GM20000 (cell line): ENCODE results near the gene ANK2.

ENCODE experiments used
- DNase-seq: peaks from one replicate; pipeline ENCODE4 v3.0.0; 2012; ENCODE audit warnings: low spot score
- TF ChIP-seq, protein P1 (sequence below): IDR thresholded peaks from 2 replicates; pipeline ENCODE4 v1.5.1; 2012; ENCODE audit warnings: mild to moderate bottlenecking, control low read depth; ENCODE audit errors: extremely low read depth, missing control alignments

The ANK2 gene

DNA sequence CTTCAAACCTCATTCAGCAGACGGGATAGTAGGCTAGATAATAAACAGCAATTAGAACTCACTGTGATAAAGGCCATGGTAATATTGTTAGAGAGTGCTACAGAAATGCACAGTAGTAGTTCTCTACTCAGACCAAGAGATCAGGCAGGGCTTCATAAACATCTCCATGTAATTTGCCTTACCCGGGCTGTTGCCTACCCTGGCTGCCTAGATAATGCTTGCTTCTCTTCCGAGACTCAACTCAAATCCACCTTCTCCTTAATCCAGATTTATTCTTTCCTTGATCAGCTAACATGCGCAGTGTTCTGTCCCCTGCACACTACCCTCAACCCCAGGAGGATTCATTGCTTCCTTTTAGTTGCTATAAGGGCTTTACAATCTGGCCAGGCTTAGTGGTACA is 21.8 kb downstream of the ANK2 start:
- no peak for DNase-seq

DNA sequence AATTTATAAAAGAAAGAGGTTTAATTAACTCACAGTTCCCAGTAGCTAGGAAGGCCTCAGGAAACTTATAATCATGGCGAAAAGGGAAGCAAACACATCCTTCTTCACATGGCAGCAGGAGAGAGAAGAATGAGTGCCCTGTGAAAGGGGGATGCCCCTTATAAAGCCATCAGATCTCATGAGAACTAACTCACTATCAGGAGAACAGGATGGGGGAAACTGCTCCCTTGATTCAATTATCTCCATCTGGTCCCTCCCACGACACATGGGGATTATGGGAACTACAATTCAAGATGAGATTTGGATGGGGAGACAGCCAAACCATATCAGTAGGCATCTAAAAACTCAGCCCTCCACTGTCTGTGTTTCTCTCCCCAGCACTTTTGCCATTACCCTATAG is 22.4 kb downstream of the ANK2 start:
- TF ChIP-seq, protein P1, sequence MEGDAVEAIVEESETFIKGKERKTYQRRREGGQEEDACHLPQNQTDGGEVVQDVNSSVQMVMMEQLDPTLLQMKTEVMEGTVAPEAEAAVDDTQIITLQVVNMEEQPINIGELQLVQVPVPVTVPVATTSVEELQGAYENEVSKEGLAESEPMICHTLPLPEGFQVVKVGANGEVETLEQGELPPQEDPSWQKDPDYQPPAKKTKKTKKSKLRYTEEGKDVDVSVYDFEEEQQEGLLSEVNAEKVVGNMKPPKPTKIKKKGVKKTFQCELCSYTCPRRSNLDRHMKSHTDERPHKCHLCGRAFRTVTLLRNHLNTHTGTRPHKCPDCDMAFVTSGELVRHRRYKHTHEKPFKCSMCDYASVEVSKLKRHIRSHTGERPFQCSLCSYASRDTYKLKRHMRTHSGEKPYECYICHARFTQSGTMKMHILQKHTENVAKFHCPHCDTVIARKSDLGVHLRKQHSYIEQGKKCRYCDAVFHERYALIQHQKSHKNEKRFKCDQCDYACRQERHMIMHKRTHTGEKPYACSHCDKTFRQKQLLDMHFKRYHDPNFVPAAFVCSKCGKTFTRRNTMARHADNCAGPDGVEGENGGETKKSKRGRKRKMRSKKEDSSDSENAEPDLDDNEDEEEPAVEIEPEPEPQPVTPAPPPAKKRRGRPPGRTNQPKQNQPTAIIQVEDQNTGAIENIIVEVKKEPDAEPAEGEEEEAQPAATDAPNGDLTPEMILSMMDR, result no peak
- DNase-seq, result no peak

More for the DNA sequence above, 21.8 kb downstream of the ANK2 start:
- TF ChIP-seq, protein P1, result no peak

DNA sequence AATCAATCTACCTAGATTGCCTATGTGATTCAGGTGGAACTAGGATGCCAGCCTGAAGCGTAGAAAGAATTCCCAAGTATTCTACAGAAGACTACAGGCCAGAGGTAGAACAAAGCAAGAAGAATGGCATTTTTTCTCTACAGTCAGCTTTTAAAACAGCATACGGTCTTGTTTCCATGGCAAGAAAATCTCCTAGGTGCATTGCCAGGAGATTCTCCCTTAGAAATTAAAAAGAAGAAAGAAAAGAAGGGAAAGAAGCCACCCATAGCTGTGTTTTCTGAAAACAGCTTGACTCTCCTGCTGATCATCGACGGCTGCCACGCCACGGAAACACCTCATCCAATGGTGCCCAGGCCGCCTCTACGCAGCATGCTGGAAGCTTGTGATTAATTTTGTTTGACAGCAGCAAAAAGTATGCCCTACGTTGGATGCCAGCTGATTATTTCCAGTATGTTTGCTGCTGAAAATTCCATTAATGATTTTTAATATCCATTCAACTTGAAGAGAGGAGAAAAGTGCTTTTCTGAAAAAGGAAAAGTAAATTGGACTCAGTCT is 24.1 kb downstream of the ANK2 start:
- TF ChIP-seq, protein P1, result no peak
- DNase-seq, result no peak

DNA sequence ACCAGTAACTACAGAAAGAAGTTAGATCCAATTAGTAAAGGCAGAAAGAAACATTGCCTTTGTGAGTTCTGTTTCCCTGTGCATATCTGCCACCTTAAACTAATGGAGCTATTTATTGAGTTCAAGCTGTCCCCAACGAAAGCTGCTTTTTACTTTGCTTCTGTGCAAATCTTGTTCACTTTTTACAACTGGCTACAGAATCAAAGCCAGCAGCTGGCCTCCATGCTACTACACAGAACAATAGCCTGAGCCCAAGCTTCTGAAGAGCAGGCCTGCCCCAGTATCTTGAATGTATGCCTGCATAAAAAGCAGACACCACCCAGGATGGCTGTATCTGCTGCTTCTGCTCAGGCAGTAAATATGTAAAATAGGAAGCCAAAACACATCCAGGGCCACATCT is 28.1 kb downstream of the ANK2 start:
- DNase-seq, result no peak
- TF ChIP-seq, protein P1, result no peak

DNA sequence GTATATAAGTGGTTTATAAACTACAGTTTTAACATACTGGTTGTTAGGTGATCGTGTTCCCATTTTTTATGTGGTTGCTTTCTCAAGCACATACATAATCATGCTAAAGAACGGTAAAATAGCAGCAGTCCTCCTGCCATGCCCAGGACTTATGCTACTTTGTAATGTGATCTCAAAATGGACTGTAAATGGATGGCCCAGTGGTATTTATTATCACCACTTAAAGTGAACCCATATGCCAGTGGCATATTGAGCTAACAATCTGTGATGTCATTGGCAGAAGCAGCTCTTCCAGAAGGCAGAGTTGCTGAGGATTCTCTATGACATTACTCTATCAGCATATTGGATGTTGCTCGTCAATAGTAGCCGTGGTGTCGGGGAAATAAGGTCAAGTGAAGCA is 28.6 kb downstream of the ANK2 start:
- DNase-seq, result no peak
- TF ChIP-seq, protein P1, result no peak

DNA sequence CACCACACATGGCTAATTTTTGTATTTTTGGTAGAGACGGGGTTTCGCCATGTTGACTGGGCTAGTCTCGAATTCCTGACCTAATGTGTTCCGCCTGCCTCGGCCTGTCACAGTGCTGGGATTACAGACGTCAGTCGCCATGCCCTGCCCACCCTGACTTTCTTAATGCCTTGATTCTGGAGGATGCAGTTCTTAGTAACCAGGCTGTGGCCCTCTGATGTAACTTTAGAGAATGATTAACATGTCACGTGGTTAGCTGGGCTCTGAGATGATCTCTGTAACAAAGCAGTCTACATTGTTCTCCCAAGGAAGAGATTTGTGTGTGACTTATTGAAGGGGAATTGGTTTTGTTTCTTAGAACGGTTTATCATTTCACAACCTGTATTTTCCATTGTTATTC is 30.6 kb downstream of the ANK2 start:
- no peak for DNase-seq
- TF ChIP-seq, protein P1, result no peak

DNA sequence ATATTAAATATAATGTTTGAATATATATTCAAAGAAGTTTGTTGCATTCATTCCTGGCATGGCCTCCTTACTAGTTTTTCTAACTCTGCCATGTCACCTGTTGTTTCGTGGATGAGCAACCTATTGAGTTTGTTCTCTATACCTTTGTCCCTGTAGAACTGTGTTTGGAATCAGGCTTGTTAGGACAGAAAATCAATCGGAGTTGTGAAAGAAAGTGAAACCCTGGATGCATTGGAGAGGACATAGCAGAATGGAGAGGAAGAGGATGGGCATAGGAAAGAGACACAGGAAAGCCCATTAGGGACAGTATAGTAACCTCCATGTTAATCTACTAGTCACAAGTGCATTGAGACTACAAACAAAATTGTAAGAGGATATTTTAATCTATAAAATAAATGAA is 31.2 kb downstream of the ANK2 start:
- no peak for DNase-seq
- TF ChIP-seq, protein P1, result no peak

DNA sequence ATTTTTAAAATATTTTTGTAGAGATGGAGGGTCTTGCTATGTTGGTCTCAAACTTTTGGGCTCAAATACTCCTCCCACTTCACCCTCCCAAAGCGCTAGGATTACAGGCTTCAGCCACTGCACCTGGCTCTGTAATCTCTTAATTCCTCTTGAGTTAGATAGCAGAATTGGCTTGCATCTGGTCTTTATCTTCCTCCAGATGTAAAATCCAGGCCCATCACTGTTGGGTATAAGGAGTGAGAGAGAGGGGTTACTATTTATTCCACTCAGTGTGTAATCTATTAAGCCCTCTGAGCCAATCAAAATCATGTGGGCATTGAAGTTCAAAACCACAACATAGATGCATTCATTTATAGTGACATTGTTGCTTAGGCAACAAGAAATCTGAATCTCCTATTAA is 33.9 kb downstream of the ANK2 start:
- TF ChIP-seq, protein P1, result no peak
- no peak for DNase-seq
